Measurements from ENCODE around the gene SPATS2L. TPM values are rescaled to one million over a fixed set of nuclear protein-coding genes. Genes with fewer than 3 reads are reported as not detected.

The SPATS2L gene
- total RNA-seq, 1 experiment from 2014 or later = 112 TPM

DNA sequence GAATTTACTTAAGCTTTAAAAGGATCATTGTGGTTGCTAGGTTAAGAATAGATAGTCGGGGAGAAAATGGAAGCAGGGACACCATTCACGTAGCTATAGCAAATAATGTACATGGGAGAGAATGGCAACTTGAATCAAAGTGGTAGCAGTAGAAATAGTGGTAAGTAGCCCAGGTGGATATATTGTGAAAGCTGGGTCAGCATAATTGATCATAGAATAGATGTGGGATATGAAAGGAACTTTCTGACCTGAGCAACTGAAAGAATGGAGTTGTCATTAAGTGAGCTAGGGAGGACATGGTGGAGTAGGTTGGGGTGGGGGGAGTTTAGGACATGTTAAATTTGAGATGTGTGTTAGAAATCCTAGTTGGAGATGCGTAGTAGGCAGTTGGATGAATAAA is 221.7 kb downstream of the SPATS2L start:
- POLR2A ChIA-PET = no interaction called here
- no peak overlapping the region for H3K4me3 Mint-ChIP-seq
- peaks cover 9% of the 10 kb centered on the region for H3K27me3 Mint-ChIP-seq (ENCODE audit: low read depth)
- no peak for TF ChIP-seq ESRRA (CRISPR knock-in tag; IDR thresholded peaks at IDR 0.05; ENCODE audit: borderline replicate concordance)
- TF ChIP-seq TEAD4 (CRISPR knock-in tag; IDR thresholded peaks at IDR 0.05) = no peak
- TF ChIP-seq, protein P1, sequence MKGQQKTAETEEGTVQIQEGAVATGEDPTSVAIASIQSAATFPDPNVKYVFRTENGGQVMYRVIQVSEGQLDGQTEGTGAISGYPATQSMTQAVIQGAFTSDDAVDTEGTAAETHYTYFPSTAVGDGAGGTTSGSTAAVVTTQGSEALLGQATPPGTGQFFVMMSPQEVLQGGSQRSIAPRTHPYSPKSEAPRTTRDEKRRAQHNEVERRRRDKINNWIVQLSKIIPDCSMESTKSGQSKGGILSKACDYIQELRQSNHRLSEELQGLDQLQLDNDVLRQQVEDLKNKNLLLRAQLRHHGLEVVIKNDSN (CRISPR knock-in tag; IDR thresholded peaks at IDR 0.05) = no peak
- TF ChIP-seq TCF7 (CRISPR knock-in tag; IDR thresholded peaks at IDR 0.05; ENCODE audit: low read depth) = no peak
- TF ChIP-seq GABPB1 (CRISPR knock-in tag; IDR thresholded peaks at IDR 0.05) = no peak
- TF ChIP-seq ZNF138 (CRISPR knock-in tag; conservative IDR thresholded peaks at IDR 0.05) = no peak
- TF ChIP-seq SMAD4 (CRISPR knock-in tag; IDR thresholded peaks at IDR 0.05) = no peak
- no peak for TF ChIP-seq ZNF219 (CRISPR knock-in tag; IDR thresholded peaks at IDR 0.05; ENCODE audit: borderline replicate concordance)
- TF ChIP-seq, protein P2, sequence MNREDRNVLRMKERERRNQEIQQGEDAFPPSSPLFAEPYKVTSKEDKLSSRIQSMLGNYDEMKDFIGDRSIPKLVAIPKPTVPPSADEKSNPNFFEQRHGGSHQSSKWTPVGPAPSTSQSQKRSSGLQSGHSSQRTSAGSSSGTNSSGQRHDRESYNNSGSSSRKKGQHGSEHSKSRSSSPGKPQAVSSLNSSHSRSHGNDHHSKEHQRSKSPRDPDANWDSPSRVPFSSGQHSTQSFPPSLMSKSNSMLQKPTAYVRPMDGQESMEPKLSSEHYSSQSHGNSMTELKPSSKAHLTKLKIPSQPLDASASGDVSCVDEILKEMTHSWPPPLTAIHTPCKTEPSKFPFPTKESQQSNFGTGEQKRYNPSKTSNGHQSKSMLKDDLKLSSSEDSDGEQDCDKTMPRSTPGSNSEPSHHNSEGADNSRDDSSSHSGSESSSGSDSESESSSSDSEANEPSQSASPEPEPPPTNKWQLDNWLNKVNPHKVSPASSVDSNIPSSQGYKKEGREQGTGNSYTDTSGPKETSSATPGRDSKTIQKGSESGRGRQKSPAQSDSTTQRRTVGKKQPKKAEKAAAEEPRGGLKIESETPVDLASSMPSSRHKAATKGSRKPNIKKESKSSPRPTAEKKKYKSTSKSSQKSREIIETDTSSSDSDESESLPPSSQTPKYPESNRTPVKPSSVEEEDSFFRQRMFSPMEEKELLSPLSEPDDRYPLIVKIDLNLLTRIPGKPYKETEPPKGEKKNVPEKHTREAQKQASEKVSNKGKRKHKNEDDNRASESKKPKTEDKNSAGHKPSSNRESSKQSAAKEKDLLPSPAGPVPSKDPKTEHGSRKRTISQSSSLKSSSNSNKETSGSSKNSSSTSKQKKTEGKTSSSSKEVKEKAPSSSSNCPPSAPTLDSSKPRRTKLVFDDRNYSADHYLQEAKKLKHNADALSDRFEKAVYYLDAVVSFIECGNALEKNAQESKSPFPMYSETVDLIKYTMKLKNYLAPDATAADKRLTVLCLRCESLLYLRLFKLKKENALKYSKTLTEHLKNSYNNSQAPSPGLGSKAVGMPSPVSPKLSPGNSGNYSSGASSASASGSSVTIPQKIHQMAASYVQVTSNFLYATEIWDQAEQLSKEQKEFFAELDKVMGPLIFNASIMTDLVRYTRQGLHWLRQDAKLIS (CRISPR knock-in tag; IDR thresholded peaks at IDR 0.05; ENCODE audit: borderline replicate concordance) = no peak
- no peak overlapping the region for H3K27ac Mint-ChIP-seq
- ATAC-seq = no peak
- no peak for DNase-seq (ENCODE audit: low spot score)
- H3K4me1 Mint-ChIP-seq = peaks cover 25% of the 10 kb centered on the region
- CTCF ChIA-PET = interaction anchor here (1.0 kb wide), 1 partner anchor 18 kb away, joined by 4 read pairs; no protein-coding TSS in a partner anchor
- no peaks in the 10 kb centered on the region for H3K9me3 Mint-ChIP-seq
- peaks cover 3% of the 10 kb centered on the region; the same call in 1 of the 2 replicates for H3K36me3 Mint-ChIP-seq

Other genes with a start within 250 kb of the SPATS2L start
- gene KCTD18, start 203.4 kb downstream of the SPATS2L start, total RNA-seq (2021) = 4.9 to 6.7 TPM (median 5.7 TPM) in 3 replicates
- gene SGO2, start 219.5 kb downstream of the SPATS2L start, total RNA-seq (2021) = 29.9 to 34.1 TPM (median 30.5 TPM) in 3 replicates